ENCODE data around the gene PTAR1.

GRCh38 chr9:69771775-69772418 lies 12.1 kb upstream of the PTAR1 start:
- TF ChIP-seq, protein P1, sequence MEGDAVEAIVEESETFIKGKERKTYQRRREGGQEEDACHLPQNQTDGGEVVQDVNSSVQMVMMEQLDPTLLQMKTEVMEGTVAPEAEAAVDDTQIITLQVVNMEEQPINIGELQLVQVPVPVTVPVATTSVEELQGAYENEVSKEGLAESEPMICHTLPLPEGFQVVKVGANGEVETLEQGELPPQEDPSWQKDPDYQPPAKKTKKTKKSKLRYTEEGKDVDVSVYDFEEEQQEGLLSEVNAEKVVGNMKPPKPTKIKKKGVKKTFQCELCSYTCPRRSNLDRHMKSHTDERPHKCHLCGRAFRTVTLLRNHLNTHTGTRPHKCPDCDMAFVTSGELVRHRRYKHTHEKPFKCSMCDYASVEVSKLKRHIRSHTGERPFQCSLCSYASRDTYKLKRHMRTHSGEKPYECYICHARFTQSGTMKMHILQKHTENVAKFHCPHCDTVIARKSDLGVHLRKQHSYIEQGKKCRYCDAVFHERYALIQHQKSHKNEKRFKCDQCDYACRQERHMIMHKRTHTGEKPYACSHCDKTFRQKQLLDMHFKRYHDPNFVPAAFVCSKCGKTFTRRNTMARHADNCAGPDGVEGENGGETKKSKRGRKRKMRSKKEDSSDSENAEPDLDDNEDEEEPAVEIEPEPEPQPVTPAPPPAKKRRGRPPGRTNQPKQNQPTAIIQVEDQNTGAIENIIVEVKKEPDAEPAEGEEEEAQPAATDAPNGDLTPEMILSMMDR (IDR thresholded peaks at IDR 0.05; ENCODE audit: insufficient read depth, low read length), result no peak
- TF ChIP-seq POLR2AphosphoS5 (IDR thresholded peaks at IDR 0.05; ENCODE audit: low read depth), result no peak
